T-helper 1 cell (primary cell): ENCODE data around the gene MSI2.

Source experiments
- DNase-seq, 5 donors: peaks; one replicate each; pipeline ENCODE4 v3.0.0-alpha.2; 2012 to 2020

Gene MSI2

GRCh38 chr17:57324060-57324459 is 67.7 kb downstream of the MSI2 start:
- no peak for DNase-seq

GRCh38 chr17:57324631-57325030 is 68.3 kb downstream of the MSI2 start:
- DNase-seq, result no peak

- DNase-seq, result no peak
Measured at GRCh38 chr17:57326336-57326735, 70.0 kb downstream of the MSI2 start.

GRCh38 chr17:57326764-57327163 is 70.4 kb downstream of the MSI2 start:
- DNase-seq, result no peak

- DNase-seq, result no peak
Measured at GRCh38 chr17:57327176-57327970, 71.0 kb downstream of the MSI2 start.

GRCh38 chr17:57328109-57328882 is 72.0 kb downstream of the MSI2 start:
- DNase-seq, result no peak

- no peak for DNase-seq
Measured at GRCh38 chr17:57329380-57330214, 73.3 kb downstream of the MSI2 start.

- no peak for DNase-seq
Measured at GRCh38 chr17:57330587-57330986, 74.3 kb downstream of the MSI2 start.

GRCh38 chr17:57331423-57331822 is 75.1 kb downstream of the MSI2 start:
- no peak for DNase-seq

GRCh38 chr17:57332501-57332900 is 76.2 kb downstream of the MSI2 start:
- DNase-seq, result no peak

GRCh38 chr17:57335195-57335792 is 79.0 kb downstream of the MSI2 start:
- DNase-seq, result no peak

GRCh38 chr17:57337390-57337789 is 81.1 kb downstream of the MSI2 start:
- no peak for DNase-seq

- no peak for DNase-seq
Measured at GRCh38 chr17:57338257-57338914, 82.1 kb downstream of the MSI2 start.

GRCh38 chr17:57340160-57340981 is 84.0 kb downstream of the MSI2 start:
- DNase-seq, result no peak

GRCh38 chr17:57341611-57342540 is 85.6 kb downstream of the MSI2 start:
- no peak for DNase-seq

GRCh38 chr17:57342963-57343589 is 86.8 kb downstream of the MSI2 start:
- no peak for DNase-seq

- DNase-seq, result no peak
Measured at GRCh38 chr17:57343717-57344116, 87.4 kb downstream of the MSI2 start.

GRCh38 chr17:57344261-57344660 is 87.9 kb downstream of the MSI2 start:
- DNase-seq, result no peak

- no peak for DNase-seq
Measured at GRCh38 chr17:57349541-57350247, 93.4 kb downstream of the MSI2 start.
